ENCODE measurements around the gene BMP7.

GRCh38 chr20:57231951-57232428, 34.5 kb downstream of the BMP7 start:
- no peak for TF ChIP-seq POLR2AphosphoS5 (IDR thresholded peaks at IDR 0.05; ENCODE audit: control insufficient read depth, insufficient read depth, low read depth, low read length)
- no peak for TF ChIP-seq POLR2A (conservative IDR thresholded peaks at IDR 0.05)
- no peak for TF ChIP-seq SREBF1 (IDR thresholded peaks at IDR 0.05; ENCODE audit: borderline replicate concordance, low read depth, low read length)
- no peak for TF ChIP-seq SMARCC2 (IDR thresholded peaks at IDR 0.05; ENCODE audit: low read depth)

Measured in K562 (cell line).